ENCODE data around the gene SRP19.

DNA sequence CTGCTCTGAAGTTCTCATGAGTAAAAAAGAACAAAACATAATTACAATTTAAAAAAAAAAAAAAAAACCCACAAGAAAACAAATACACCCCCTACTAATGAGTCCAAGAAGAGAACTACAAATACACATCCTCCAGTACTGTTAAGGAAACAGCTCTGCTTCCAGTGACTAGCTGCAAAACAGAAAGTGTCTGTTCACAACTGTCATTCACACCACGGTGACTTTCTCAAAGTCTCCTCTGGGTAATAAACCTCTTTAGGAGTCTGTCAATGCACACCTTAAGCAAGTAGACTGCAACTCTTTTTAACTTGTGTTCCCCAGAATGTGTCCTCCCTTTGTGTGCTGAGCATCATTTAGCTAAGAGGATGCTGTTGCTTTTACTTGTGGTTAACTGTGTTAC lies 54.7 kb downstream of the SRP19 start:
- TF ChIP-seq POLR2AphosphoS5 (IDR thresholded peaks at IDR 0.05; ENCODE audit: low read depth): no peak
- TF ChIP-seq, protein P1, sequence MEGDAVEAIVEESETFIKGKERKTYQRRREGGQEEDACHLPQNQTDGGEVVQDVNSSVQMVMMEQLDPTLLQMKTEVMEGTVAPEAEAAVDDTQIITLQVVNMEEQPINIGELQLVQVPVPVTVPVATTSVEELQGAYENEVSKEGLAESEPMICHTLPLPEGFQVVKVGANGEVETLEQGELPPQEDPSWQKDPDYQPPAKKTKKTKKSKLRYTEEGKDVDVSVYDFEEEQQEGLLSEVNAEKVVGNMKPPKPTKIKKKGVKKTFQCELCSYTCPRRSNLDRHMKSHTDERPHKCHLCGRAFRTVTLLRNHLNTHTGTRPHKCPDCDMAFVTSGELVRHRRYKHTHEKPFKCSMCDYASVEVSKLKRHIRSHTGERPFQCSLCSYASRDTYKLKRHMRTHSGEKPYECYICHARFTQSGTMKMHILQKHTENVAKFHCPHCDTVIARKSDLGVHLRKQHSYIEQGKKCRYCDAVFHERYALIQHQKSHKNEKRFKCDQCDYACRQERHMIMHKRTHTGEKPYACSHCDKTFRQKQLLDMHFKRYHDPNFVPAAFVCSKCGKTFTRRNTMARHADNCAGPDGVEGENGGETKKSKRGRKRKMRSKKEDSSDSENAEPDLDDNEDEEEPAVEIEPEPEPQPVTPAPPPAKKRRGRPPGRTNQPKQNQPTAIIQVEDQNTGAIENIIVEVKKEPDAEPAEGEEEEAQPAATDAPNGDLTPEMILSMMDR (conservative IDR thresholded peaks at IDR 0.05; ENCODE audit: low read depth in 2 of 2): no peak
- TF ChIP-seq EZH2 (IDR thresholded peaks at IDR 0.05; ENCODE audit: low read depth, unreplicated experiment): no peak
- TF ChIP-seq, protein P2, sequence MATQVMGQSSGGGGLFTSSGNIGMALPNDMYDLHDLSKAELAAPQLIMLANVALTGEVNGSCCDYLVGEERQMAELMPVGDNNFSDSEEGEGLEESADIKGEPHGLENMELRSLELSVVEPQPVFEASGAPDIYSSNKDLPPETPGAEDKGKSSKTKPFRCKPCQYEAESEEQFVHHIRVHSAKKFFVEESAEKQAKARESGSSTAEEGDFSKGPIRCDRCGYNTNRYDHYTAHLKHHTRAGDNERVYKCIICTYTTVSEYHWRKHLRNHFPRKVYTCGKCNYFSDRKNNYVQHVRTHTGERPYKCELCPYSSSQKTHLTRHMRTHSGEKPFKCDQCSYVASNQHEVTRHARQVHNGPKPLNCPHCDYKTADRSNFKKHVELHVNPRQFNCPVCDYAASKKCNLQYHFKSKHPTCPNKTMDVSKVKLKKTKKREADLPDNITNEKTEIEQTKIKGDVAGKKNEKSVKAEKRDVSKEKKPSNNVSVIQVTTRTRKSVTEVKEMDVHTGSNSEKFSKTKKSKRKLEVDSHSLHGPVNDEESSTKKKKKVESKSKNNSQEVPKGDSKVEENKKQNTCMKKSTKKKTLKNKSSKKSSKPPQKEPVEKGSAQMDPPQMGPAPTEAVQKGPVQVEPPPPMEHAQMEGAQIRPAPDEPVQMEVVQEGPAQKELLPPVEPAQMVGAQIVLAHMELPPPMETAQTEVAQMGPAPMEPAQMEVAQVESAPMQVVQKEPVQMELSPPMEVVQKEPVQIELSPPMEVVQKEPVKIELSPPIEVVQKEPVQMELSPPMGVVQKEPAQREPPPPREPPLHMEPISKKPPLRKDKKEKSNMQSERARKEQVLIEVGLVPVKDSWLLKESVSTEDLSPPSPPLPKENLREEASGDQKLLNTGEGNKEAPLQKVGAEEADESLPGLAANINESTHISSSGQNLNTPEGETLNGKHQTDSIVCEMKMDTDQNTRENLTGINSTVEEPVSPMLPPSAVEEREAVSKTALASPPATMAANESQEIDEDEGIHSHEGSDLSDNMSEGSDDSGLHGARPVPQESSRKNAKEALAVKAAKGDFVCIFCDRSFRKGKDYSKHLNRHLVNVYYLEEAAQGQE (IDR thresholded peaks at IDR 0.05; ENCODE audit: unreplicated experiment): no peak
- no peak for TF ChIP-seq EZH2phosphoT487 (IDR thresholded peaks at IDR 0.05; ENCODE audit: unreplicated experiment)
- no peak for TF ChIP-seq STAT1 (IDR thresholded peaks at IDR 0.05; ENCODE audit: unreplicated experiment)
- no peak for TF ChIP-seq JUNB (IDR thresholded peaks at IDR 0.05; ENCODE audit: unreplicated experiment)
- TF ChIP-seq NANOG (IDR thresholded peaks at IDR 0.05; ENCODE audit: borderline replicate concordance): no peak
- TF ChIP-seq CREB1 (CRISPR knock-in tag; IDR thresholded peaks at IDR 0.05; ENCODE audit: low read depth): no peak

All from GM23338 (cell line).